ENCODE measurements around the gene ORMDL1. TPM values are rescaled to one million over a fixed set of nuclear protein-coding genes. Genes with fewer than 3 reads are reported as not detected.

ORMDL1 gene
- total RNA-seq, 1 experiment from 2014 or later, result 38.4 TPM

DNA sequence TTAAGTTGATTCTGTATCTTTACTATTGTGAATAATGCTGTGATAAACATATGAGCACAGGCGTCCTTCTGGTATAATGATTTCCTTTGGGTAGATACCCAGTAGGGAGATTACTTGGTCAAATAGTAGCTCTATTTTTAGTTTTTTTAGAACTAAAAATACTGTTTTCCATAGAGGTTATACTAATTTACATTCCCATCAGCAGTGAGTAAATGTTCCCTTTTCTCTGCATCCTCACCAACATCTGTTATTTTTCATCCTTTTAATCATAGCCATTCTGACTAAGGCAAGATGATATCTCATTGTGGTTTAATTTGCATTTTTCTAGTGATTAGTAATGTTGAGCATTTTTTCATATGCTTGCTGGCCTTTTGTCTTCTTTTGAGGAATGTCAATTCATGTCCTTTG lies 35.2 kb upstream of the ORMDL1 start:
- no peak for ATAC-seq
- Mint-ChIP-seq H3K9me3 (no peaks in the 10 kb centered on the region), H3K36me3 (peaks cover 14% of the 10 kb centered on the region), H3K27me3 (ENCODE audit: low read depth) (no peaks in the 10 kb centered on the region), H3K4me3 (no peak overlapping the region), H3K27ac (no peak overlapping the region), H3K4me1 (no peaks in the 10 kb centered on the region)
- TF ChIP-seq HMGXB4 (CRISPR knock-in tag; IDR thresholded peaks at IDR 0.05) (no peak), NFE2L1 (CRISPR knock-in tag; IDR thresholded peaks at IDR 0.05) (no peak), ZNF396 (CRISPR knock-in tag; IDR thresholded peaks at IDR 0.05; ENCODE audit: borderline replicate concordance) (no peak)
- no peak for DNase-seq (ENCODE audit: low spot score)
- ChIA-PET CTCF (no interaction called here), POLR2A (interaction anchor here (0.6 kb wide), 1 partner anchor 87 kb away, joined by 9 read pairs; no protein-coding TSS in a partner anchor)

GRCh38 chr2:189818249-189819038 lies 34.3 kb upstream of the ORMDL1 start:
- Mint-ChIP-seq H3K4me3 (no peak overlapping the region), H3K4me1 (no peaks in the 10 kb centered on the region), H3K27ac (no peak overlapping the region), H3K36me3 (peaks cover 22% of the 10 kb centered on the region), H3K9me3 (no peaks in the 10 kb centered on the region), H3K27me3 (ENCODE audit: low read depth) (no peaks in the 10 kb centered on the region)
- ATAC-seq (no peak), DNase-seq (ENCODE audit: low spot score) (no peak)
- TF ChIP-seq CREB1 (CRISPR knock-in tag; IDR thresholded peaks at IDR 0.05), result no peak
- TF ChIP-seq GTF2I (CRISPR knock-in tag; conservative IDR thresholded peaks at IDR 0.05), result no peak
- no peak for TF ChIP-seq NR1H2 (CRISPR knock-in tag; IDR thresholded peaks at IDR 0.05)
- no peak for TF ChIP-seq ZNF512 (CRISPR knock-in tag; IDR thresholded peaks at IDR 0.05; ENCODE audit: borderline replicate concordance)
- TF ChIP-seq OVOL2 (CRISPR knock-in tag; IDR thresholded peaks at IDR 0.05; ENCODE audit: borderline replicate concordance), result no peak
- POLR2A ChIA-PET, result no interaction called here
- CTCF ChIA-PET, result no interaction called here

- TF ChIP-seq ZNF396 (CRISPR knock-in tag; IDR thresholded peaks at IDR 0.05; ENCODE audit: borderline replicate concordance) (no peak), HMGXB4 (CRISPR knock-in tag; IDR thresholded peaks at IDR 0.05) (no peak), ATF3 (CRISPR knock-in tag; conservative IDR thresholded peaks at IDR 0.05) (no peak), ETV6 (CRISPR knock-in tag; IDR thresholded peaks at IDR 0.05) (no peak), HMGA2 (CRISPR knock-in tag; IDR thresholded peaks at IDR 0.05) (no peak), ZSCAN18 (CRISPR knock-in tag; IDR thresholded peaks at IDR 0.05) (no peak)
- TF ChIP-seq, protein P1, sequence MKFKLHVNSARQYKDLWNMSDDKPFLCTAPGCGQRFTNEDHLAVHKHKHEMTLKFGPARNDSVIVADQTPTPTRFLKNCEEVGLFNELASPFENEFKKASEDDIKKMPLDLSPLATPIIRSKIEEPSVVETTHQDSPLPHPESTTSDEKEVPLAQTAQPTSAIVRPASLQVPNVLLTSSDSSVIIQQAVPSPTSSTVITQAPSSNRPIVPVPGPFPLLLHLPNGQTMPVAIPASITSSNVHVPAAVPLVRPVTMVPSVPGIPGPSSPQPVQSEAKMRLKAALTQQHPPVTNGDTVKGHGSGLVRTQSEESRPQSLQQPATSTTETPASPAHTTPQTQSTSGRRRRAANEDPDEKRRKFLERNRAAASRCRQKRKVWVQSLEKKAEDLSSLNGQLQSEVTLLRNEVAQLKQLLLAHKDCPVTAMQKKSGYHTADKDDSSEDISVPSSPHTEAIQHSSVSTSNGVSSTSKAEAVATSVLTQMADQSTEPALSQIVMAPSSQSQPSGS (CRISPR knock-in tag; IDR thresholded peaks at IDR 0.05; ENCODE audit: borderline replicate concordance, low read depth), result no peak
- ChIA-PET CTCF (no interaction called here), POLR2A (no interaction called here)
- DNase-seq (ENCODE audit: low spot score) (no peak), ATAC-seq (no peak)
- H3K27me3 Mint-ChIP-seq (ENCODE audit: low read depth), result no peaks in the 10 kb centered on the region
- H3K9me3 Mint-ChIP-seq, result no peaks in the 10 kb centered on the region
- no peaks in the 10 kb centered on the region for H3K4me1 Mint-ChIP-seq
- no peak overlapping the region for H3K27ac Mint-ChIP-seq
- peaks cover 33% of the 10 kb centered on the region for H3K36me3 Mint-ChIP-seq
- no peak overlapping the region for H3K4me3 Mint-ChIP-seq
Measured at GRCh38 chr2:189803431-189803830, 19.3 kb upstream of the ORMDL1 start.

Measured in WTC11 (cell line).